ENCODE data around the gene ITGB6.

GRCh38 chr2:160092445-160092844 is 107.6 kb downstream of the ITGB6 start:
- TF ChIP-seq POLR2AphosphoS5 (IDR thresholded peaks at IDR 0.05; ENCODE audit: low read depth, low read length) (no peak), POLR2A (IDR thresholded peaks at IDR 0.05; ENCODE audit: low read depth, low read length) (no peak), TAF1 (IDR thresholded peaks at IDR 0.05; ENCODE audit: borderline replicate concordance, low read depth, low read length) (no peak)
